Keratinocyte (primary cell): ENCODE measurements around the gene YWHAB.

Experiments used
- CTCF ChIP-seq, 3 experiments: IDR thresholded peaks in 1 of 3; conservative IDR thresholded peaks in 1 of 3; optimal IDR thresholded peaks in 1 of 3; 2 replicates in 2 of 3; 3 replicates in 1 of 3; pipeline versions ENCODE3 to v1.5.1; 2011; ENCODE audit warnings: low read length in 3 of 3, mild to moderate bottlenecking in 3 of 3, moderate library complexity in 2 of 3, control low read depth in 1 of 3, inconsistent platforms in 1 of 3; ENCODE audit not compliant: insufficient read depth in 2 of 3; ENCODE audit errors: extremely low read depth in 1 of 3
- EZH2 ChIP-seq: IDR thresholded peaks from one replicate; pipeline ENCODE4 v1.6.1; 2012; ENCODE audit warnings: inconsistent platforms, mild to moderate bottlenecking, low read length, moderate library complexity

- TF ChIP-seq CTCF (optimal IDR thresholded peaks at IDR 0.05 in 1 of 3, IDR thresholded peaks at IDR 0.05 in 1 of 3, conservative IDR thresholded peaks at IDR 0.05 in 1 of 3; ENCODE audit: extremely low read depth in 1 of 3, insufficient read depth in 2 of 3, low read length in 3 of 3) (no peak), EZH2 (no peak)
These were observed 51.0 kb downstream of the YWHAB start for GRCh38 chr20:44936510-44936909.
